CD14-positive monocyte (primary cell): ENCODE measurements around the gene IRGC. TPM values are rescaled to one million over a fixed set of nuclear protein-coding genes. Genes with fewer than 3 reads are reported as not detected.

ENCODE experiments used
- DNase-seq, 3 donors: peaks; one replicate each; pipeline ENCODE4 v3.0.0-alpha.2; 2011 to 2022
- H2AFZ ChIP-seq: 2 replicates; pipeline ENCODE4 v1.6.0; 2012; ENCODE audit warnings: mild to moderate bottlenecking, low read depth, low read length, inconsistent platforms; ENCODE audit not compliant: insufficient read depth, poor library complexity, severe bottlenecking
- H3K27ac ChIP-seq, 2 donors: 1 replicate in 1 of 2; 2 replicates in 1 of 2; pipeline ENCODE4 v1.5.1; 2012 to 2013; ENCODE audit warnings: low read length in 2 of 2, control low read depth in 1 of 2, inconsistent platforms in 1 of 2, low read depth in 1 of 2, mild to moderate bottlenecking in 1 of 2
- H3K27me3 ChIP-seq, 2 donors: one replicate each; pipeline versions ENCODE4 v1.6.0 to v1.6.1; 2011 to 2013; ENCODE audit warnings: low read length in 2 of 2; ENCODE audit not compliant: control insufficient read depth in 2 of 2, insufficient read depth in 2 of 2
- H3K36me3 ChIP-seq, 2 donors: replicated peaks in 1 of 2; 1 replicate in 1 of 2; 2 replicates in 1 of 2; pipeline versions ENCODE4 v1.5.1 to v1.6.1; 2012 to 2013; ENCODE audit warnings: low read length in 2 of 2, control low read depth in 1 of 2, inconsistent platforms in 1 of 2, mild to moderate bottlenecking in 1 of 2; ENCODE audit not compliant: insufficient read depth in 2 of 2, control insufficient read depth in 1 of 2
- H3K4me1 ChIP-seq, 2 donors: 1 replicate in 1 of 2; 2 replicates in 1 of 2; pipeline versions ENCODE4 v1.5.1 to v1.6.1; 2012 to 2013; ENCODE audit warnings: low read length in 2 of 2, control low read depth in 1 of 2, inconsistent platforms in 1 of 2, mild to moderate bottlenecking in 1 of 2, moderate library complexity in 1 of 2; ENCODE audit not compliant: insufficient read depth in 2 of 2, control insufficient read depth in 1 of 2
- H3K4me2 ChIP-seq: replicated peaks from 2 replicates; pipeline ENCODE3; 2012; ENCODE audit warnings: low read length, moderate library complexity, mild to moderate bottlenecking; ENCODE audit not compliant: poor library complexity, severe bottlenecking; ENCODE audit errors: extremely low read depth
- H3K4me3 ChIP-seq, 3 experiments: fragments of 200-600 bp in 1 of 3; sonication (generic) in 1 of 3; replicated peaks in 1 of 3; 1 replicate in 2 of 3; 2 replicates in 1 of 3; pipeline ENCODE4 v1.5.1; 2011 to 2013; ENCODE audit warnings: low read length in 3 of 3, mild to moderate bottlenecking in 3 of 3, control low read depth in 2 of 3, low read depth in 2 of 3, inconsistent platforms in 1 of 3, moderate library complexity in 1 of 3
- H3K79me2 ChIP-seq: 2 replicates; pipeline ENCODE4 v1.6.0; 2012; ENCODE audit warnings: mild to moderate bottlenecking, control low read depth, inconsistent platforms, low read length, moderate library complexity; ENCODE audit not compliant: insufficient read depth
- H3K9ac ChIP-seq: 2 replicates; pipeline ENCODE4 v1.6.0; 2017; ENCODE audit warnings: low read length, mild to moderate bottlenecking; ENCODE audit not compliant: insufficient read depth, poor library complexity, severe bottlenecking
- H3K9me3 ChIP-seq, 2 donors: replicated peaks in 1 of 2; 1 replicate in 1 of 2; 2 replicates in 1 of 2; pipeline versions ENCODE4 v1.5.1 to v1.6.1; 2012 to 2013; ENCODE audit warnings: low read length in 2 of 2, control low read depth in 1 of 2; ENCODE audit not compliant: control insufficient read depth in 1 of 2, insufficient read depth in 1 of 2
- H4K20me1 ChIP-seq: 2 replicates; pipeline ENCODE4 v1.6.0; 2012; ENCODE audit warnings: mild to moderate bottlenecking, low read length, control low read depth, moderate library complexity; ENCODE audit not compliant: insufficient read depth
- H3K27ac Mint-ChIP-seq, 7 donors: one replicate each; pipeline ENCODE4 v1.8.0; 2020; ENCODE audit warnings: mild to moderate bottlenecking in 7 of 7, mixed read lengths in 7 of 7, moderate library complexity in 6 of 7, inconsistent platforms in 2 of 7
- H3K27me3 Mint-ChIP-seq, 3 donors: one replicate each; pipeline ENCODE4 v1.8.0; 2021 to 2022; ENCODE audit warnings: low read depth in 3 of 3, mild to moderate bottlenecking in 3 of 3, mixed read lengths in 3 of 3, moderate library complexity in 3 of 3, inconsistent platforms in 1 of 3
- H3K36me3 Mint-ChIP-seq, 2 donors: one replicate each; pipeline ENCODE4 v1.8.0; 2020; ENCODE audit warnings: mixed read lengths in 2 of 2, inconsistent platforms in 1 of 2, mild to moderate bottlenecking in 1 of 2
- H3K4me1 Mint-ChIP-seq: one replicate; pipeline ENCODE4 v1.8.0; 2020; ENCODE audit warnings: mild to moderate bottlenecking, mixed read lengths
- H3K4me3 Mint-ChIP-seq, 2 donors: one replicate each; pipeline ENCODE4 v1.8.0; 2020; ENCODE audit warnings: mild to moderate bottlenecking in 2 of 2, mixed read lengths in 2 of 2, moderate library complexity in 1 of 2
- H3K9me3 Mint-ChIP-seq, 7 donors: one replicate each; pipeline ENCODE4 v1.8.0; 2020 to 2022; ENCODE audit warnings: mixed read lengths in 7 of 7, mild to moderate bottlenecking in 6 of 7, moderate library complexity in 6 of 7, inconsistent platforms in 2 of 7
- CTCF ChIP-seq: fragments of 200-600 bp; IDR thresholded peaks from one replicate; pipeline ENCODE4 v1.8.0; 2022; ENCODE audit warnings: antibody characterized with exemption, mild to moderate bottlenecking
- WGBS: methylation state at CpG from one replicate; pipeline ENCODE4 v1.1.5; 2013; ENCODE audit warnings: missing lambda C conversion rate; ENCODE audit not compliant: insufficient coverage; 5-methylcytosine and 5-hydroxymethylcytosine counted together
- intact Hi-C, 2 donors: fragments of 100-400 bp; cut with micrococcal nuclease; formaldehyde crosslinking; loops; one replicate each; pipeline versions ENCODE4 v1.15.0 to v1.15.1; 2023
- polyA plus RNA-seq, 3 donors: library from polyadenylated mRNA; depleted of rRNA in 1 of 3; unstranded in 2 of 3; stranded (reverse) in 1 of 3; fragments of 300-500 nt in 2 of 3; fragments of >200 nt in 1 of 3; fragmentation: Illumina TruSeq in 2 of 3; gene quantifications; 1 replicate in 2 of 3; 2 replicates in 1 of 3; pipeline ENCODE4 v1.2.3, GENCODE V29; 2012 to 2021

Gene IRGC
- polyA plus RNA-seq, 3 donors: not detected

- Mint-ChIP-seq H3K27me3 (peaks cover 0 to 2% (median 2%) of the 10 kb centered on the region in 3 donors), H3K27ac (peak overlapping the region in 6 of 7 donors; percentile 40 to 88 (median 60)), H3K36me3 (peaks cover 80 to 86% of the 10 kb centered on the region in 2 donors), H3K4me1 (peaks cover 45% of the 10 kb centered on the region), H3K4me3 (no peak overlapping the region), H3K9me3 (peaks cover 0 to 3% (median 0%) of the 10 kb centered on the region in 7 donors)
- TF ChIP-seq CTCF: no peak
- H2AFZ ChIP-seq: no peak overlapping the region
- no peak overlapping the region for H3K4me3 ChIP-seq
- H3K9me3 ChIP-seq: no peaks in the 10 kb centered on the region
- H3K79me2 ChIP-seq: no peaks in the 10 kb centered on the region
- H3K27me3 ChIP-seq: no peaks in the 10 kb centered on the region
- H3K4me2 ChIP-seq: peak overlapping the region; percentile 52
- H3K27ac ChIP-seq: peak overlapping the region; percentile 70 to 81
- no peak overlapping the region for H3K9ac ChIP-seq
- intact Hi-C loops: no loop called here
- no peaks in the 10 kb centered on the region for H4K20me1 ChIP-seq
- DNase-seq: no peak
- WGBS: 96% methylated on average over 14 of the region's 14 CpGs
- H3K36me3 ChIP-seq: peaks cover 60 to 87% of the 10 kb centered on the region in 2 donors
- H3K4me1 ChIP-seq: peaks cover 40 to 44% of the 10 kb centered on the region in 2 donors
These were observed 15.5 kb downstream of the IRGC start for GRCh38 chr19:43731346-43731745.

DNA sequence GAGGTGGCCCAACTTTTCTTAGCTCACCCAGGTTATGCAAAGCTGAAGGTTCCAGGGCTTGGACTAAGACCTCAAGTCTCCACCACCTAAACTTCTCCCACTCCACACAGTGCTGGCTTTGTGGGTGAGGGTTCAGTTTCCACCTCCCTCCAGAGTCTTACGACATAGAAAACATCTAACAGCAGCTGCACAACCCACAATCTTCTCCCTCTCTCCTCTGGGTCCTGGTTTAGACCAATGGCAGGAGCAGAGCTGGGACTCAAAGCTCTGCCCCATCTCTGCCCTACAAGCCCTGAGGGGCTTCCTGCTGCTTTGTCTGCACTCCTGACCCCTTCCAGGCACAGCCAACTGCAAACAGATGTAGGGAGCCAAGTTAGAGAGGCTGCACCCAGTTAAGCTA lies 16.0 kb downstream of the IRGC start:
- Histone ChIP-seq H3K4me3 (peak overlapping the region in 1 of 3 experiments; percentile 55), H3K4me1 (peaks cover 35 to 39% of the 10 kb centered on the region in 2 donors), H2AFZ (no peak overlapping the region), H3K27ac (peak overlapping the region; percentile 70 to 81), H3K4me2 (peak overlapping the region; percentile 52), H3K36me3 (peaks cover 65 to 92% of the 10 kb centered on the region in 2 donors), H3K9me3 (no peaks in the 10 kb centered on the region), H3K9ac (peak overlapping the region; percentile 23), H4K20me1 (no peaks in the 10 kb centered on the region), H3K27me3 (no peaks in the 10 kb centered on the region), H3K79me2 (no peaks in the 10 kb centered on the region)
- DNase-seq: no peak
- Mint-ChIP-seq H3K4me3 (peak overlapping the region; percentile 48 to 72), H3K27ac (peak overlapping the region; percentile 73 to 92 (median 88)), H3K9me3 (peaks cover 0 to 3% (median 0%) of the 10 kb centered on the region in 7 donors), H3K36me3 (peaks cover 85 to 91% of the 10 kb centered on the region in 2 donors), H3K27me3 (peaks cover 0 to 2% (median 2%) of the 10 kb centered on the region in 3 donors), H3K4me1 (peaks cover 41% of the 10 kb centered on the region)
- 0% methylated on average over 1 of the region's 1 CpG for WGBS
- no peak for TF ChIP-seq CTCF
- intact Hi-C loops: no loop called here
